Suprapubic skin (tissue), 4 donors: Measurements from ENCODE around the gene CEP78.

Experiments used
- EP300 ChIP-seq: sonication (generic); formaldehyde crosslinking; IDR thresholded peaks from one replicate; pipeline ENCODE4 v1.6.1; 2017; ENCODE audit warnings: antibody characterized with exemption
- POLR2A ChIP-seq, 2 donors: fragments of 450-650 bp; IDR thresholded peaks; one replicate each; pipeline ENCODE4 v1.6.1; 2017; ENCODE audit warnings: antibody characterized with exemption in 2 of 2, mild to moderate bottlenecking in 2 of 2, moderate library complexity in 2 of 2
- POLR2AphosphoS5 ChIP-seq, 3 donors: sonication (generic); formaldehyde crosslinking; IDR thresholded peaks; one replicate each; pipeline ENCODE4 v1.6.1; 2017; ENCODE audit warnings: antibody characterized with exemption in 3 of 3
- TF ChIP-seq, protein P1 (sequence below), 2 donors: fragments of 200-600 bp in 1 of 2; fragments of 450-650 bp in 1 of 2; sonication (generic) in 1 of 2; IDR thresholded peaks; one replicate each; pipeline ENCODE4 v1.5.1; 2016 to 2019; ENCODE audit warnings: antibody characterized with exemption in 2 of 2, mild to moderate bottlenecking in 1 of 2, moderate library complexity in 1 of 2

DNA sequence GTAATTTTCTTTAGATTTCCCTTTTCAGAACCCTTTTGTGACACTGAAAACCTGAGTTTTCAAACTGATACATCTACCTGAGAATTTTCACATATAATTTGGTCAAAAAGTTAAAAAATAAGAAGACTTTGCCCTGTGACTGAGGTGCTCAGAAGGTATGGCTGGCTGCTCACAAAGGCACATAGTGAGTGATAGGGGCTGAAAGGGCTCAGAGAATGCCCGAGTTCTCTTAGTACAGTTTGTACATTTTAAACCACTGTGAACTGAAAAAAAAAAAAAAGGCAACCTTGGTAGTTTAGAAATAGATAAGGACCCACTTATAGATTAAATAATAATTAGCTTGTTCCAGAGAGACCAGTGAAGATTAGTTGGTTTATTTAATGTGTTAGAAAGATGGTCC is 42.9 kb downstream of the CEP78 start:
- TF ChIP-seq, protein P1, sequence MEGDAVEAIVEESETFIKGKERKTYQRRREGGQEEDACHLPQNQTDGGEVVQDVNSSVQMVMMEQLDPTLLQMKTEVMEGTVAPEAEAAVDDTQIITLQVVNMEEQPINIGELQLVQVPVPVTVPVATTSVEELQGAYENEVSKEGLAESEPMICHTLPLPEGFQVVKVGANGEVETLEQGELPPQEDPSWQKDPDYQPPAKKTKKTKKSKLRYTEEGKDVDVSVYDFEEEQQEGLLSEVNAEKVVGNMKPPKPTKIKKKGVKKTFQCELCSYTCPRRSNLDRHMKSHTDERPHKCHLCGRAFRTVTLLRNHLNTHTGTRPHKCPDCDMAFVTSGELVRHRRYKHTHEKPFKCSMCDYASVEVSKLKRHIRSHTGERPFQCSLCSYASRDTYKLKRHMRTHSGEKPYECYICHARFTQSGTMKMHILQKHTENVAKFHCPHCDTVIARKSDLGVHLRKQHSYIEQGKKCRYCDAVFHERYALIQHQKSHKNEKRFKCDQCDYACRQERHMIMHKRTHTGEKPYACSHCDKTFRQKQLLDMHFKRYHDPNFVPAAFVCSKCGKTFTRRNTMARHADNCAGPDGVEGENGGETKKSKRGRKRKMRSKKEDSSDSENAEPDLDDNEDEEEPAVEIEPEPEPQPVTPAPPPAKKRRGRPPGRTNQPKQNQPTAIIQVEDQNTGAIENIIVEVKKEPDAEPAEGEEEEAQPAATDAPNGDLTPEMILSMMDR (IDR thresholded peaks at IDR 0.05), result no peak
- TF ChIP-seq EP300 (no peak), POLR2AphosphoS5 (IDR thresholded peaks at IDR 0.05) (no peak), POLR2A (IDR thresholded peaks at IDR 0.05) (no peak)
